ENCODE data around the gene ABI2.

DNA sequence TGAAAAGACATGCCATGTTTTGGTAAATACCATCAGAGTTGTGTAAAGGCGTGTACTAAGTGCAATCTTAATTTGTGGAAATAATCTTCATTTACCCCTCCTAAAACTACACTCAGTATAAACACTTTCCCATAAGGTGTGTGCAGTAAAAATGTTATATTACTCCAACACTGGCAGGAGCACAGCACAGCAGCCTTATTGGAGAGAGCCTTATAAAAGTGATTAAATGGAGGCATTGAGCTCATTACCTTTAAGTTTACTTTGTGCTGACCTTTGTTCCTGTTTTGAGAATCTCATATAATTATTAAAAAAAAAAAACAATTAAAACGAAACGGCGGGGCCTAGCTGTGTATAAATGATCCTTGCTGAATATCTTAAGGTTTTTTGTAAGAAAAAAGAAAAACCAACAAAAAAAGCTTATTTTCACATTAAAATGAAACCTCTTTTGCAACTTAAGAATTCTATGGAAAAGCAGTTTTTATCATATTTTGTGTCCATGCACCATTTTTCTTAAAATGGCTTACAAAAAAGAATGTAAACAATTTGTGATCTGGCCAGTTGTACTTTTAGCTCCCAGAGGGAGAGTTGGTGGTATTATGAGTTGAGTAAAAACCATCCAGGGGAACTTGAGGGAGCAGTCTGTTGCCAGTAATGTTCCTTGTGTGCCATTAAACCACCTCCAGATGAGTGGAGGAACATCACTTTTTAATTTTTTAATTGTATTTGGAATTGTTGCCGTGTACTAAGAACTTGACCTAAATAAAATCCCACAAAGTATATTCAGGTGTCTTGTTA lies 103.4 kb downstream of the ABI2 start:
- TF ChIP-seq, protein P1, sequence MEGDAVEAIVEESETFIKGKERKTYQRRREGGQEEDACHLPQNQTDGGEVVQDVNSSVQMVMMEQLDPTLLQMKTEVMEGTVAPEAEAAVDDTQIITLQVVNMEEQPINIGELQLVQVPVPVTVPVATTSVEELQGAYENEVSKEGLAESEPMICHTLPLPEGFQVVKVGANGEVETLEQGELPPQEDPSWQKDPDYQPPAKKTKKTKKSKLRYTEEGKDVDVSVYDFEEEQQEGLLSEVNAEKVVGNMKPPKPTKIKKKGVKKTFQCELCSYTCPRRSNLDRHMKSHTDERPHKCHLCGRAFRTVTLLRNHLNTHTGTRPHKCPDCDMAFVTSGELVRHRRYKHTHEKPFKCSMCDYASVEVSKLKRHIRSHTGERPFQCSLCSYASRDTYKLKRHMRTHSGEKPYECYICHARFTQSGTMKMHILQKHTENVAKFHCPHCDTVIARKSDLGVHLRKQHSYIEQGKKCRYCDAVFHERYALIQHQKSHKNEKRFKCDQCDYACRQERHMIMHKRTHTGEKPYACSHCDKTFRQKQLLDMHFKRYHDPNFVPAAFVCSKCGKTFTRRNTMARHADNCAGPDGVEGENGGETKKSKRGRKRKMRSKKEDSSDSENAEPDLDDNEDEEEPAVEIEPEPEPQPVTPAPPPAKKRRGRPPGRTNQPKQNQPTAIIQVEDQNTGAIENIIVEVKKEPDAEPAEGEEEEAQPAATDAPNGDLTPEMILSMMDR (IDR thresholded peaks at IDR 0.05): no peak
- TF ChIP-seq POLR2A (IDR thresholded peaks at IDR 0.05): no peak
- TF ChIP-seq POLR2AphosphoS5 (IDR thresholded peaks at IDR 0.05): no peak

Data from transverse colon (tissue), 4 donors.